SU-DHL-6 (cell line): Measurements from ENCODE around the gene FAM107B.

Experiments used
- H2AFZ ChIP-seq: fragments of 200-600 bp; sonication (generic); 2 replicates; pipeline ENCODE4 v1.6.1; 2014; ENCODE audit warnings: low read depth, mild to moderate bottlenecking, moderate library complexity, mixed read lengths, antibody characterized with exemption, low read length; ENCODE audit not compliant: severe bottlenecking
- H3F3A ChIP-seq: fragments of 200-600 bp; shearing (Covaris generic); 2 replicates; pipeline ENCODE4 v1.6.0; 2016; ENCODE audit warnings: antibody characterized with exemption, mild to moderate bottlenecking; ENCODE audit not compliant: insufficient read depth
- H3K27ac ChIP-seq: fragments of 200-600 bp; sonication (generic); 2 replicates; pipeline ENCODE4 v1.5.1; 2016; ENCODE audit warnings: low read depth, mild to moderate bottlenecking, low read length, moderate library complexity, mixed read lengths
- H3K27me3 ChIP-seq: fragments of 200-600 bp; sonication (generic), shearing (Covaris generic); 2 replicates; pipeline ENCODE4 v1.6.0; 2014; ENCODE audit warnings: mild to moderate bottlenecking, low read length
- H3K36me3 ChIP-seq: fragments of 200-600 bp; sonication (generic); 2 replicates; pipeline ENCODE4 v1.6.1; 2014; ENCODE audit warnings: mild to moderate bottlenecking, low read length, mixed read lengths
- H3K4me2 ChIP-seq: fragments of 300-600, 200-600 bp; shearing (Covaris generic), sonication (generic); 2 replicates; pipeline ENCODE4 v1.6.0; 2014; ENCODE audit warnings: low read length, low read depth, mild to moderate bottlenecking; ENCODE audit not compliant: poor library complexity, severe bottlenecking
- H3K4me3 ChIP-seq: fragments of 200-600 bp; sonication (generic); 2 replicates; pipeline ENCODE4 v1.5.1; 2014; ENCODE audit warnings: antibody characterized with exemption, low read length, mild to moderate bottlenecking, mixed read lengths; ENCODE audit not compliant: insufficient read depth, poor library complexity, severe bottlenecking
- H3K79me2 ChIP-seq: fragments of 200-600 bp; sonication (generic); 2 replicates; pipeline ENCODE4 v1.6.1; 2014; ENCODE audit warnings: mild to moderate bottlenecking, low read length, moderate library complexity; ENCODE audit not compliant: insufficient read depth
- H3K9ac ChIP-seq: fragments of 200-600 bp; sonication (generic); 2 replicates; pipeline ENCODE4 v1.7.0; 2014; ENCODE audit warnings: mild to moderate bottlenecking, low read length
- H3K9me2 ChIP-seq: fragments of 200-600 bp; sonication (generic); replicated peaks from 2 replicates; pipeline ENCODE4 v1.6.1; 2014; ENCODE audit warnings: low read length; ENCODE audit not compliant: insufficient read depth
- H3K9me3 ChIP-seq: fragments of 200-600 bp; sonication (generic); 2 replicates; pipeline ENCODE4 v1.6.1; 2014; ENCODE audit warnings: low read length, mixed read lengths; ENCODE audit not compliant: insufficient read depth
- H4K20me1 ChIP-seq: fragments of 200-600 bp; sonication (generic); 2 replicates; pipeline ENCODE4 v1.6.1; 2014; ENCODE audit warnings: low read depth, mild to moderate bottlenecking, antibody characterized with exemption, low read length, moderate library complexity, mixed read lengths
- CTCF ChIP-seq: fragments of 200-600 bp; sonication (generic); IDR thresholded peaks from one replicate; pipeline ENCODE4 v1.5.1; 2017; ENCODE audit warnings: antibody characterized with exemption, mild to moderate bottlenecking, low read length, moderate library complexity; ENCODE audit not compliant: insufficient read depth, poor library complexity, severe bottlenecking
- EZH2phosphoT487 ChIP-seq: fragments of 200-600 bp; sonication (generic), shearing (Covaris generic); conservative IDR thresholded peaks from 2 replicates; pipeline ENCODE4 v1.6.1; 2018; ENCODE audit warnings: mild to moderate bottlenecking, antibody characterized with exemption, low read length, moderate library complexity, mixed read lengths

The FAM107B gene

GRCh38 chr10:14533295-14533694, 241.4 kb downstream of the FAM107B start:
- Histone ChIP-seq H3K9me3 (no peaks in the 10 kb centered on the region), H3K4me2 (no peak overlapping the region), H2AFZ (no peak overlapping the region), H3K79me2 (peaks cover 99% of the 10 kb centered on the region), H3K36me3 (peaks cover 35% of the 10 kb centered on the region), H3K9ac (no peak overlapping the region), H3K27ac (no peak overlapping the region), H3F3A (peaks cover 9% of the 10 kb centered on the region; the same call in 1 of the 2 replicates), H3K4me3 (no peak overlapping the region), H4K20me1 (peaks cover 37% of the 10 kb centered on the region), H3K27me3 (no peaks in the 10 kb centered on the region), H3K9me2 (no peaks in the 10 kb centered on the region)
- TF ChIP-seq EZH2phosphoT487 (no peak), CTCF (no peak)

- H4K20me1 ChIP-seq = peaks cover 37% of the 10 kb centered on the region
- no peaks in the 10 kb centered on the region for H3K27me3 ChIP-seq
- no peak overlapping the region for H3K27ac ChIP-seq
- no peak overlapping the region for H3K4me2 ChIP-seq
- H3K9me2 ChIP-seq = no peaks in the 10 kb centered on the region
- H3K4me3 ChIP-seq = no peak overlapping the region
- H3F3A ChIP-seq = peaks cover 10% of the 10 kb centered on the region
- peaks cover 97% of the 10 kb centered on the region for H3K79me2 ChIP-seq
- no peaks in the 10 kb centered on the region for H3K9me3 ChIP-seq
- no peak overlapping the region for H3K9ac ChIP-seq
- no peak overlapping the region for H2AFZ ChIP-seq
- H3K36me3 ChIP-seq = peaks cover 39% of the 10 kb centered on the region
- no peak for TF ChIP-seq CTCF
- no peak for TF ChIP-seq EZH2phosphoT487
Measured at GRCh38 chr10:14532473-14533251, 242.0 kb downstream of the FAM107B start.

- H3K4me3 ChIP-seq = no peak overlapping the region
- no peak overlapping the region for H3K27ac ChIP-seq
Measured at GRCh38 chr10:14531974-14532373, 242.7 kb downstream of the FAM107B start.

More at GRCh38 chr10:14531974-14532373, 242.7 kb downstream of the FAM107B start:
- peaks cover 97% of the 10 kb centered on the region for H3K79me2 ChIP-seq
- peaks cover 13% of the 10 kb centered on the region for H3F3A ChIP-seq
- H3K9me2 ChIP-seq = no peaks in the 10 kb centered on the region
- H3K4me2 ChIP-seq = no peak overlapping the region
- H3K27me3 ChIP-seq = no peaks in the 10 kb centered on the region
- H3K9ac ChIP-seq = no peak overlapping the region
- no peak for TF ChIP-seq CTCF
- no peak for TF ChIP-seq EZH2phosphoT487
- H3K36me3 ChIP-seq = peaks cover 46% of the 10 kb centered on the region
- no peaks in the 10 kb centered on the region for H3K9me3 ChIP-seq
- H4K20me1 ChIP-seq = peaks cover 40% of the 10 kb centered on the region
- H2AFZ ChIP-seq = no peak overlapping the region
